Thyroid gland (tissue), 4 donors: ENCODE results near the gene CLASP1.

Experiments used
- CTCF ChIP-seq, 6 experiments: fragments of 200-600 bp in 3 of 6; fragments of 450-650 bp in 3 of 6; sonication (generic) in 3 of 6; IDR thresholded peaks; one replicate each; pipeline ENCODE4 v1.5.1; 2016 to 2019; ENCODE audit warnings: antibody characterized with exemption in 6 of 6, mild to moderate bottlenecking in 2 of 6, inconsistent platforms in 1 of 6, moderate library complexity in 1 of 6
- POLR2A ChIP-seq, 2 donors: fragments of 450-650 bp; IDR thresholded peaks; one replicate each; pipeline ENCODE4 v1.6.1; 2017; ENCODE audit warnings: antibody characterized with exemption in 2 of 2, mild to moderate bottlenecking in 2 of 2, moderate library complexity in 1 of 2

GRCh38 chr2:121595012-121595891, 54.0 kb downstream of the CLASP1 start:
- TF ChIP-seq POLR2A (IDR thresholded peaks at IDR 0.05) (no peak), CTCF (IDR thresholded peaks at IDR 0.05) (no peak)
